ENCODE results near the gene E4F1. TPM values are rescaled to one million over a fixed set of nuclear protein-coding genes. Genes with fewer than 3 reads are reported as not detected.
A peak's percentile ranks its signal among the peaks of the same experiment; 100 is the strongest.

The E4F1 gene
- total and polyA plus RNA-seq, 2 of the 13 experiments (the other 11 are each of a cell fraction or from before 2014, with no cell fraction given), result 13.8 to 19.5 TPM

GRCh38 chr16:2223942-2224486, 623 bp downstream of the E4F1 start (continued):
- no peak for TF ChIP-seq ZBTB40 (IDR thresholded peaks at IDR 0.05)
- TF ChIP-seq ZBTB40 (CRISPR knock-in tag; IDR thresholded peaks at IDR 0.05), result no peak
- TF ChIP-seq ZNF235 (CRISPR knock-in tag; IDR thresholded peaks at IDR 0.05; ENCODE audit: borderline replicate concordance), result no peak
- 0 out of 2 replicates have a peak, but pooled peaks have one; percentile 5 for TF ChIP-seq ZSCAN12 (CRISPR knock-in tag; IDR thresholded peaks at IDR 0.05)
- TF ChIP-seq SNAPC5 (CRISPR knock-in tag; IDR thresholded peaks at IDR 0.05; ENCODE audit: borderline replicate concordance), result 0 out of 2 replicates have a peak, but pooled peaks have one; percentile 5
- TF ChIP-seq ZNF317 (CRISPR knock-in tag; IDR thresholded peaks at IDR 0.05), result no peak
- no peak for TF ChIP-seq ZFP37 (CRISPR knock-in tag; IDR thresholded peaks at IDR 0.05; ENCODE audit: borderline replicate concordance)
- no peak for TF ChIP-seq ZKSCAN8 (CRISPR knock-in tag; IDR thresholded peaks at IDR 0.05; ENCODE audit: borderline replicate concordance)
- no peak for TF ChIP-seq KIAA2018 (CRISPR knock-in tag; IDR thresholded peaks at IDR 0.05; ENCODE audit: borderline replicate concordance)
- TF ChIP-seq CHD2 (IDR thresholded peaks at IDR 0.05; ENCODE audit: low read depth, low read length), result no peak
